Measurements from ENCODE around the gene DGKB.

DNA sequence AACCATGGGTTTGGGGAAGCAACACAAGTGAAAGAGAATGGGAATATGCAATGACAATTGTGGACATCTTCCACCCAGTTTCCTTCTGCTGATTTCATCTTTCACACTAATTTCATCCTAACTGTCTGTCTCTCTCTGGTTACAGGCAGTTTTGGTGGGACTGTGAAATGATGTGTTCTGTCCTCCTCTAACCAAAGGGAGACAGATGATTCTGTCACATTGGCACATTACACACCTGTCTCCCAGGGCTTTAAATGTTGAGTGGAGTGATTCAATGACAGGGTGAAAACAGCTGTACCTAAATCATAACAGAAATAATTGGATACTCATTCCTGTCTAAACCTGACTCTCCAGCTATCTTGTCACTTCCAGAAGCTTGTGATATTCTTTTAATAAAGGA is 60.0 kb downstream of the DGKB start:
- TF ChIP-seq ZNF384 (IDR thresholded peaks at IDR 0.05) (no peak), SUZ12 (IDR thresholded peaks at IDR 0.05) (no peak), FOXA1 (IDR thresholded peaks at IDR 0.05) (no peak), TARDBP (IDR thresholded peaks at IDR 0.05) (no peak), ELF4 (IDR thresholded peaks at IDR 0.05) (no peak), SP1 (IDR thresholded peaks at IDR 0.05) (no peak), FOXM1 (IDR thresholded peaks at IDR 0.05; ENCODE audit: borderline replicate concordance) (no peak), L3MBTL2 (conservative IDR thresholded peaks at IDR 0.05) (no peak), HDGF (IDR thresholded peaks at IDR 0.05; ENCODE audit: borderline replicate concordance) (no peak), FOXK2 (IDR thresholded peaks at IDR 0.05) (no peak), BHLHE40 (IDR thresholded peaks at IDR 0.05; ENCODE audit: borderline replicate concordance) (no peak), NFRKB (IDR thresholded peaks at IDR 0.05) (no peak), LEF1 (IDR thresholded peaks at IDR 0.05; ENCODE audit: borderline replicate concordance) (no peak)
- TF ChIP-seq, protein P1, sequence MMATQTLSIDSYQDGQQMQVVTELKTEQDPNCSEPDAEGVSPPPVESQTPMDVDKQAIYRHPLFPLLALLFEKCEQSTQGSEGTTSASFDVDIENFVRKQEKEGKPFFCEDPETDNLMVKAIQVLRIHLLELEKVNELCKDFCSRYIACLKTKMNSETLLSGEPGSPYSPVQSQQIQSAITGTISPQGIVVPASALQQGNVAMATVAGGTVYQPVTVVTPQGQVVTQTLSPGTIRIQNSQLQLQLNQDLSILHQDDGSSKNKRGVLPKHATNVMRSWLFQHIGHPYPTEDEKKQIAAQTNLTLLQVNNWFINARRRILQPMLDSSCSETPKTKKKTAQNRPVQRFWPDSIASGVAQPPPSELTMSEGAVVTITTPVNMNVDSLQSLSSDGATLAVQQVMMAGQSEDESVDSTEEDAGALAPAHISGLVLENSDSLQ (IDR thresholded peaks at IDR 0.05): no peak

All from HEK293T (cell line).